ENCODE measurements around the gene FAR1.

The FAR1 gene

DNA sequence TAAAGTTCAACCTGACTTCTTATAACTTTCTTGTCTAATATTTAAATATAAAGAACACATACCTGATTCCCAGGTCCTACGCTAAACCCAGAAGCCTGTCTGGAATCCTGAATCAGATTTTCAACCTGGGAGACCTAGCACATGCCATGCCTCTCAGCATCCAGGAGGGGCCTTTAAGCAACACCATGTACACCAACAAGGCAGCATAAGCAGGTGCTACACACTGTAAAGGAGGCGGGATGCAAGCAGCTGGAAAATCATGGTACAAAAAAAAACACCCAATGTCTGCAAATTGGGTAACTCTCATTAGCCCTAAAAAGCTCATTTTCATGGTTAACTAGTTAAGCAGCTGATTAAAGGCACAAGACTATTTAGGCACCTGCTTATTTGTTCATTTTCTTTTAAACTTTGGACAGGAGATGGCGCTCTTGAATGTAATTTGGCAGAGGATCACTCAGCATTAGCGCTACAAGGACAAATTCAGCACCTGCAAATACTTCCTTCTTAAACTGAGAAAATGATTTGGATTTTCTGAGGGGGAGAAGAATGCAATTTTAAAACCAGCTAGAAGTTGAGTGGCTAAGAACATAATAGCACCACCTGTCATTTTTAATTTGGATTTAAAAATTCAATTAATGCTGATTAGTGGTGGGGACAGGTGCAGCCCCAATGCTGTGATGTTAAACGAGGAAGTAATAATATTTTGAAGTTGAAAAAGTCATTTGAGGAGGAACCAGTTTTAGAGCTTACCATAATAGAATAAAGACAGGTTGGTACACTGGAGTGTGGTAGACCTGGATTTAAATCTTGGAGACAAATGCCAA lies 104.0 kb downstream of the FAR1 start:
- peak; percentile 37 for DNase-seq (ENCODE audit: low read depth, low spot score)
- H3K27ac ChIP-seq = no peak overlapping the region

- H3K27ac ChIP-seq = no peak overlapping the region
- DNase-seq (ENCODE audit: low read depth, low spot score) = no peak
Measured at GRCh38 chr11:13775471-13775870, 107.0 kb downstream of the FAR1 start.

DNA sequence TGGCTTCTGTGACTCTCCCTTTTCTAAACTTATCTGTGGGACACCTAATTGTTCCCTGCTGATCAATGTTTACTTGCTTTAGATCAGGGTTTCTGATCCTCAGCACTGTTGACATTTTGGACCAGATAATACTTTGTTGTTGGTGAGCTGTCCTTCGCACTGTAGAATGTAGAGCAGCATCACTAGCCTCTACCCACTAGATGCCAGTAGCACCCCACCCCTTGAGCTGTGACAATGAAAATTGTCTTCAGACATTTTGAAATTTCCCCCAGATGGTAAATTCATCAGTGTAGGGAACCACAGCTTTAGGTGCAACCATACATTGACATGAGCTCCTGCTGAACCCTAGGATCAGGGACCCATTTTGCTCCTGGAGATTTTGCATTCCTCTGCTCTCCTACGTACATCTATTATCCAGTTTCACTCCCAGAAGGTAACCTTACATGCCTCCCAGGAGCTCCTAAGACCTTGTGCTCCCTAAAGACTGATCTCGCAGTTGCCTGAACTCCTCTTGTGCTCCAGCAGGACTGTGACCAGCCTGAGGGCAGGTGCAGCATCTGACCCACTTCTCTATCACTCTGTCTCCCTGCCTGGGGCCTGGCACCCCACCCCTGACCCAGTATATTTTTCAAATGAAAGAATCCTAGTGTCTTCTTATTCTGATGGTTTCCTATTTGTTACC lies 107.8 kb downstream of the FAR1 start:
- H3K27ac ChIP-seq = no peak overlapping the region
- no peak for DNase-seq (ENCODE audit: low read depth, low spot score)

GRCh38 chr11:13777341-13777985 lies 109.0 kb downstream of the FAR1 start:
- no peak for DNase-seq (ENCODE audit: low read depth, low spot score)
- H3K27ac ChIP-seq = no peak overlapping the region

- no peak for DNase-seq (ENCODE audit: low read depth, low spot score)
- no peak overlapping the region for H3K27ac ChIP-seq
Measured at GRCh38 chr11:13778345-13778744, 109.9 kb downstream of the FAR1 start.

DNA sequence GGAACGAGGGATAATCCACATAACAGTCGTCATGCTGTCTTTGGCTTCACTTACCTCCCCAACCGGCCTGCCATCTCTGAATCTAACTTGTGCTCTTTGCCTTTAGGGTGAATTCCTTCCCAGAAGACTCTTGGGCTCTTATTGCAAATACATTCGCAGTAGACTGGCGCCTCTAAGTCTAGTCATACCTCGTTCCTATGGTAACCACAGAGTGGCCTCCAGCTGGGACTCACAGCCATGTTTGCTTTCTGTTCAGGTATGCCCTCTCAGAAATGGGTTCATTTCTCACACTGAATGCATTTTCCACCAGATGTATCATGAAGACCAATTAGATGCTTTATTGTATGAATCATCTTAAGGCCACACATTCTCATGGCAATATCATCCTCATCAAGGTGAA lies 112.7 kb downstream of the FAR1 start:
- DNase-seq (ENCODE audit: low read depth, low spot score) = no peak
- H3K27ac ChIP-seq = no peak overlapping the region
